K562 (cell line): Measurements from ENCODE around the gene GALNT12. TPM values are rescaled to one million over a fixed set of nuclear protein-coding genes. Genes with fewer than 3 reads are reported as not detected.

Source experiments
- ATAC-seq: fragments of 200-7000 bp; cut with Tn5 transposase; 3 replicates; pipeline ENCODE4 v1.9.1; 2020; ENCODE audit warnings: moderate library complexity
- BruUV-seq: library from RNA; stranded (reverse); fragments of 400-500 nt; replicated peaks from 2 replicates; lab custom pipeline; 2021; lab: Mats Ljungman, UMichigan
- CTCF ChIA-PET: fragments of 300-600 bp; formaldehyde crosslinking; extraction: SDS; loops from one replicate; lab custom pipeline; 2021; ENCODE audit warnings: low intra/inter-chr PET ratio; lab: Yijun Ruan, JAX
- POLR2A ChIA-PET: fragments of 300-600, 350-650 bp; sonication (Branson Sonifier 250); formaldehyde crosslinking; extraction: SDS; loops from one replicate; lab custom pipeline; 2021; ENCODE audit warnings: antibody characterized with exemption, inconsistent platforms; lab: Yijun Ruan, JAX
- DNase-seq, 4 experiments: peaks; one replicate each; pipeline versions ENCODE4 v3.0.0 to v3.0.0-alpha.2; 2011 to 2018; ENCODE audit warnings: low spot score in 3 of 4, mixed read lengths in 3 of 4; ENCODE audit errors: extremely low read depth in 1 of 4
- FAIRE-seq: peaks from 2 replicates; lab custom pipeline; 2011; peaks lifted over from hg19 to GRCh38; lab: Jason Lieb, UNC
- H2AFZ ChIP-seq: 2 replicates; pipeline ENCODE4 v1.6.0; 2011; ENCODE audit warnings: low read depth, low read length, control low read depth, inconsistent platforms
- H3K27ac ChIP-seq: fragments of 200-600 bp; 3 replicates; pipeline ENCODE4 v1.8.0; 2011; ENCODE audit warnings: low read depth, mild to moderate bottlenecking, control low read depth, inconsistent platforms, low read length, moderate library complexity, mixed read lengths; ENCODE audit errors: extremely low read depth
- H3K27me3 ChIP-seq, 2 experiments: fragments of 300-600 bp in 1 of 2; 2 replicates in 1 of 2; 3 replicates in 1 of 2; pipeline versions ENCODE4 v1.6.0 to v1.8.0; 2011; ENCODE audit warnings: inconsistent platforms in 2 of 2, low read length in 2 of 2, mild to moderate bottlenecking in 1 of 2, mixed read lengths in 1 of 2, moderate library complexity in 1 of 2; ENCODE audit not compliant: control insufficient read depth in 2 of 2, insufficient read depth in 2 of 2
- H3K36me3 ChIP-seq: fragments of 300-600 bp; 3 replicates; pipeline ENCODE4 v1.8.0; 2011; ENCODE audit warnings: mild to moderate bottlenecking, low read length, inconsistent platforms; ENCODE audit not compliant: control insufficient read depth, insufficient read depth
- H3K4me1 ChIP-seq, 2 experiments: fragments of 200-600 bp in 1 of 2; replicated peaks in 1 of 2; 2 replicates in 1 of 2; 3 replicates in 1 of 2; pipeline versions ENCODE4 v1.5.1 to v1.8.0; 2011; ENCODE audit warnings: inconsistent platforms in 2 of 2, low read length in 2 of 2, mild to moderate bottlenecking in 1 of 2, mixed read lengths in 1 of 2, moderate library complexity in 1 of 2; ENCODE audit not compliant: control insufficient read depth in 2 of 2, insufficient read depth in 2 of 2
- H3K4me2 ChIP-seq: 2 replicates; pipeline ENCODE4 v1.6.1; 2011; ENCODE audit warnings: low read length, control low read depth, inconsistent platforms, mixed read lengths; ENCODE audit not compliant: insufficient read depth
- H3K4me3 ChIP-seq: fragments of 200-600 bp; sonication (generic), shearing (Covaris generic); 2 replicates; pipeline ENCODE4 v1.5.1; 2016; ENCODE audit warnings: control low read depth, inconsistent platforms
- H3K79me2 ChIP-seq: fragments of 200-600 bp; 3 replicates; pipeline ENCODE4 v1.8.0; 2011; ENCODE audit warnings: low read length, inconsistent platforms; ENCODE audit not compliant: control insufficient read depth, insufficient read depth
- H3K9ac ChIP-seq, 2 experiments: 2 replicates each; pipeline versions ENCODE4 v1.6.0 to v1.6.1; 2011; ENCODE audit warnings: low read depth in 2 of 2, low read length in 2 of 2, control low read depth in 1 of 2, inconsistent platforms in 1 of 2, mild to moderate bottlenecking in 1 of 2, mixed read lengths in 1 of 2; ENCODE audit not compliant: insufficient read depth in 1 of 2
- H3K9me1 ChIP-seq: one replicate; pipeline ENCODE4 v1.6.0; 2011; ENCODE audit warnings: inconsistent platforms, mild to moderate bottlenecking, low read length, moderate library complexity; ENCODE audit not compliant: control insufficient read depth, insufficient read depth
- H3K9me3 ChIP-seq: replicated peaks from 2 replicates; pipeline ENCODE4 v1.5.1; 2011; ENCODE audit warnings: low read depth, low read length, inconsistent platforms; ENCODE audit not compliant: control insufficient read depth, insufficient read depth
- H4K20me1 ChIP-seq: replicated peaks from 2 replicates; pipeline ENCODE4 v1.6.1; 2011; ENCODE audit warnings: low read length, inconsistent platforms, mixed read lengths; ENCODE audit not compliant: control insufficient read depth, insufficient read depth
- LARP7 ChIP-seq: fragments of 450-650 bp; IDR thresholded peaks from 2 replicates; pipeline ENCODE4 v1.6.1; 2016
- POLR2G ChIP-seq: fragments of 200-400 bp; formaldehyde crosslinking; IDR thresholded peaks from 2 replicates; pipeline ENCODE4 v1.6.1; 2017; ENCODE audit warnings: low read depth, mild to moderate bottlenecking, antibody characterized with exemption, low read length, moderate library complexity
- TBP ChIP-seq: optimal IDR thresholded peaks from 2 replicates; pipeline ENCODE3; 2011; ENCODE audit warnings: low read depth, low read length, improper control_type of control experiment
- WGBS: fragments of 100-300 bp; shearing (Covaris generic); methylation state at CpG from one replicate; pipeline ENCODE4 v1.1.6; 2016; ENCODE audit warnings: low coverage, mixed read lengths; ENCODE audit not compliant: insufficient coverage; ENCODE audit errors: missing lambda C conversion rate; 5-methylcytosine and 5-hydroxymethylcytosine counted together
- in situ Hi-C: fragments of 300-500 bp; cut with MboI; formaldehyde crosslinking; loops from 4 replicates; pipeline ENCODE4 v1.15.0; 2018; ENCODE audit warnings: inconsistent platforms, mixed read lengths
- intact Hi-C: fragments of 100-400 bp; cut with micrococcal nuclease; formaldehyde crosslinking; loops from 2 replicates; pipeline ENCODE4 v1.14.2; 2022
- polyA plus RNA-seq, 8 experiments: library from polyadenylated mRNA; depleted of rRNA in 4 of 8; stranded (reverse) in 5 of 8; unstranded in 3 of 8; fragments of >200 nt; fragmentation: Nextera tagmentation in 2 of 8; fragmentation: Illumina TruSeq in 1 of 8; extraction: Ambion mirVana in 2 of 8; extraction: Trizol in 1 of 8; gene quantifications; 2 replicates each; pipeline versions ENCODE4 v1.2.1 to v1.2.3, GENCODE V29; 2011 to 2014; ENCODE audit warnings: inconsistent platforms in 1 of 8, missing spikeins in 1 of 8
- total RNA-seq, 7 experiments: library from RNA; depleted of rRNA in 6 of 7; stranded (reverse); fragments of >200 nt in 6 of 7; fragmentation: Illumina TruSeq in 2 of 7; extraction: Trizol in 2 of 7; gene quantifications; 2 replicates each; pipeline versions ENCODE4 v1.2.1 to v1.2.3, GENCODE V29; 2011 to 2021; ENCODE audit warnings: low replicate concordance in 1 of 7

GALNT12 gene
- total and polyA plus RNA-seq, 9 of the 15 experiments (the other 6 are each of a cell fraction or from before 2014, with no cell fraction given): 29.7 to 82.9 (median 44.2) TPM

DNA sequence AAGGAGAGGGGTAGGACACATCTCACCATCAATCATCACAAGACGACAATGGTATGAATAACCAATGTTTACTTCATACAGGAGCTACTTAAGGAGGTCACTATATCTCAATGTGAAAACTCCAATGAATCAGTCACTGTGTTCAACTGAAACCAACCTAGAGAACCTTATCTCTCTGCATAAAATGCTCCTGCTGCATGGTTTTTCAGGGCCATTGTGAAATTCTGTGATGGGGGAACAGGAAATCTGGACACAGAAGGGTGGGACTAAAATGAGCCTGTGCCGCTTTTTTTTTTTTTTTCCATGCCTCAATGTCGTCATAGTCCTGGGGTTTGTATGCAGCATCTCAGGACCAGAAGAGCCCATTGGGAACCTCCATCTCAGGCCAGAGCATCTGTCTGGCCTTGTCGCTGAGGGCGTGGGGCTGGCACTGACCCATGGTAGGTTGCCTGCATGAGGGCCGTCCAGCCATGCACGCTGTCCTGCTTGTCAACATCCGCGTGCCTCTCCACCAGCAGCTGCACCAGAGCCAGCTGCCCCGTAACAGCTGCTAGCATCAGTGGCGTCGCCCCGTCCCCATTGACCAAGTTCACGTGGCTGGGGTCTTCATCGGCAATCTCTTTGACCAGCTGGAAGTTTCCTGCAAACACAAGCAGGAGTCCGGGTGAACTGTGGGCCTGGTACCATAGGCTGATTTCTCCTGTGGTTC, 23.8 kb upstream of the GALNT12 start:
- ChIA-PET POLR2A (interaction anchor here (0.6 kb wide), 1 partner anchor 1069 kb away, joined by 3 read pairs; no protein-coding TSS in a partner anchor), CTCF (no interaction called here)
- H3K9me3 ChIP-seq: no peaks in the 10 kb centered on the region
- H2AFZ ChIP-seq: no peak overlapping the region
- ATAC-seq: no peak
- H3K4me3 ChIP-seq: no peak overlapping the region
- H3K79me2 ChIP-seq: peaks cover 3% of the 10 kb centered on the region; the same call in 1 of the 3 replicates
- DNase-seq: no peak
- BruUV-seq: no TSS peak
- WGBS: 88% methylated on average over 15 of the region's 16 CpGs
- no peaks in the 10 kb centered on the region for H3K9me1 ChIP-seq
- in situ Hi-C loops: loop anchor here (25.0 kb wide), 1 partner anchor 871 kb away; the partner anchor contains the start of gene TRMO
- peaks cover 9% of the 10 kb centered on the region; the same call in 1 of the 2 replicates for H4K20me1 ChIP-seq
- intact Hi-C loops: no loop called here
- H3K36me3 ChIP-seq: peaks cover 79% of the 10 kb centered on the region
- H3K9ac ChIP-seq: peak overlapping the region in 1 of 2 experiments; percentile 63; a peak in 2 of 4 replicates
- H3K4me1 ChIP-seq: peaks cover 9 to 12% of the 10 kb centered on the region in 2 experiments; a peak in 4 of 5 replicates
- no peak overlapping the region for H3K4me2 ChIP-seq
- no peak for FAIRE-seq
- no peaks in the 10 kb centered on the region for H3K27me3 ChIP-seq
- no peak for TF ChIP-seq LARP7
- TF ChIP-seq TBP: no peak
- 0 out of 2 replicates have a peak, but pooled peaks have one; percentile 25 for TF ChIP-seq POLR2G
- H3K27ac ChIP-seq: no peak overlapping the region
